Psoas muscle (tissue), 8 donors: ENCODE data around the gene SYDE2. TPM values are rescaled to one million over a fixed set of nuclear protein-coding genes. Genes with fewer than 3 reads are reported as not detected.
A peak's percentile ranks its signal among the peaks of the same experiment; 100 is the strongest.
"Not testable (repeated sequence)": the region's sequence is repeated elsewhere in the genome, so short reads cannot be mapped to it uniquely, and the experiment has no call there.

Experiments used
- ATAC-seq, 4 donors: fragments of 200-7000 bp; cut with Tn5 transposase; one replicate each; pipeline ENCODE4 v1.9.1; 2020; ENCODE audit warnings: moderate library complexity in 3 of 4, mild to moderate bottlenecking in 2 of 4
- DNase-seq, 2 donors: peaks; one replicate each; pipeline ENCODE4 v3.0.0-alpha.2; 2020
- H3K27ac ChIP-seq: fragments of 200-600 bp; one replicate; pipeline ENCODE4 v1.8.0; 2022
- H3K27me3 ChIP-seq, 3 donors: fragments of 200-600 bp in 1 of 3; one replicate each; pipeline versions ENCODE4 v1.6.1 to v1.8.0; 2013 to 2022; ENCODE audit warnings: low read length in 2 of 3, mild to moderate bottlenecking in 2 of 3, moderate library complexity in 1 of 3; ENCODE audit not compliant: insufficient read depth in 3 of 3
- H3K36me3 ChIP-seq, 2 donors: fragments of 200-600 bp in 1 of 2; one replicate each; pipeline versions ENCODE4 v1.6.1 to v1.8.0; 2013 to 2022; ENCODE audit warnings: low read depth in 1 of 2, mild to moderate bottlenecking in 1 of 2, moderate library complexity in 1 of 2; ENCODE audit not compliant: insufficient read depth in 1 of 2
- H3K4me1 ChIP-seq: fragments of 200-600 bp; one replicate; pipeline ENCODE4 v1.8.0; 2022
- H3K4me3 ChIP-seq: fragments of 200-600 bp; one replicate; pipeline ENCODE4 v1.8.0; 2022; ENCODE audit warnings: mild to moderate bottlenecking
- H3K9me3 ChIP-seq: fragments of 200-600 bp; one replicate; pipeline ENCODE4 v1.8.0; 2022
- WGBS, 3 donors: extraction: QIAGEN DNeasy Blood & Tissue Kit; methylation state at CpG; one replicate each; pipeline versions ENCODE4 v1.1.6 to v1.1.7; 2013; 5-methylcytosine and 5-hydroxymethylcytosine counted together
- intact Hi-C, 2 donors: fragments of 100-400 bp; cut with DNase I; formaldehyde crosslinking; loops; one replicate each; pipeline versions ENCODE4 v1.11.0 to v1.14.2; 2022
- long read RNA-seq, 2 donors: library from polyadenylated mRNA; unstranded; transcript quantifications; one replicate each; pipeline ENCODE4 v2.0.0, GENCODE V29; 2021
- polyA plus RNA-seq, 3 donors: library from polyadenylated mRNA; stranded (reverse); fragments of 200-250 nt; gene quantifications; one replicate each; pipeline ENCODE4 v1.2.3, GENCODE V29; 2013
- total RNA-seq, 4 donors: library from RNA; stranded (reverse); fragmentation: NEBNext Ultra II Directional in 2 of 4; extraction: Animal tissue kit (Norgen Biotek cat#: 25700) in 2 of 4; gene quantifications; one replicate each; pipeline versions ENCODE4 v1.2.1 to v1.2.4, GENCODE V29; 2021 to 2023
- TF ChIP-seq, protein P1 (sequence below): fragments of 200-600 bp; IDR thresholded peaks from one replicate; pipeline ENCODE4 v1.8.0; 2022; ENCODE audit warnings: antibody characterized with exemption
- donor health status: healthy with polysubstance abuse.
- donor health status: DM: no; HTN: no; CAD: no; lungs with moderate emphysema.
- donor health status: Bipolar disorder and iron deficiency.
- donor health status: healthy.
- donor health status: DM: yes; HTN: yes; CAD: no.
- donor health status: DM: no; HTN: no; CAD: no.
- donor health status: DM: no; HTN: no; CAD: no.
- donor health status: DM: yes; HTN: yes; CAD: no.

The SYDE2 gene, protein sequence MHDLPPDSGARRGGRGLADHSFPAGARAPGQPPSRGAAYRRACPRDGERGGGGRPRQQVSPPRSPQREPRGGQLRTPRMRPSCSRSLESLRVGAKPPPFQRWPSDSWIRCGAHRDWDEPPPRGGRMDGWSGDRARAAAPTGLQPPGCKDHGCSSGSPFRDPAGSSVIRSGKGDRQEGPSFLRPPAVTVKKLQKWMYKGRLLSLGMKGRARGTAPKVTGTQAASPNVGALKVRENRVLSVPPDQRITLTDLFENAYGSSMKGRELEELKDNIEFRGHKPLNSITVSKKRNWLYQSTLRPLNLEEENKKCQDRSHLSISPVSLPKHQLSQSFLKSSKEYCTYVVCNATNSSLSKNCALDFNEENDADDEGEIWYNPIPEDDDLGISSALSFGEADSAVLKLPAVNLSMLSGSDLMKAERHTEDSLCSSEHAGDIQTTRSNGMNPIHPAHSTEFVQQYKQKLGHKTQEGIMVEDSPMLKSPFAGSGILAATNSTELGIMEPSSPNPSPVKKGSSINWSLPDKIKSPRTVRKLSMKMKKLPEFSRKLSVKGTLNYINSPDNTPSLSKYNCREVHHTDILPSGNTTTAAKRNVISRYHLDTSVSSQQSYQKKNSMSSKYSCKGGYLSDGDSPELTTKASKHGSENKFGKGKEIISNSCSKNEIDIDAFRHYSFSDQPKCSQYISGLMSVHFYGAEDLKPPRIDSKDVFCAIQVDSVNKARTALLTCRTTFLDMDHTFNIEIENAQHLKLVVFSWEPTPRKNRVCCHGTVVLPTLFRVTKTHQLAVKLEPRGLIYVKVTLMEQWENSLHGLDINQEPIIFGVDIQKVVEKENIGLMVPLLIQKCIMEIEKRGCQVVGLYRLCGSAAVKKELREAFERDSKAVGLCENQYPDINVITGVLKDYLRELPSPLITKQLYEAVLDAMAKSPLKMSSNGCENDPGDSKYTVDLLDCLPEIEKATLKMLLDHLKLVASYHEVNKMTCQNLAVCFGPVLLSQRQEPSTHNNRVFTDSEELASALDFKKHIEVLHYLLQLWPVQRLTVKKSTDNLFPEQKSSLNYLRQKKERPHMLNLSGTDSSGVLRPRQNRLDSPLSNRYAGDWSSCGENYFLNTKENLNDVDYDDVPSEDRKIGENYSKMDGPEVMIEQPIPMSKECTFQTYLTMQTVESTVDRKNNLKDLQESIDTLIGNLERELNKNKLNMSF
- 1 to 10 TPM; 3.9 to 5.9 (median 4.9) TPM for total RNA-seq
- 1 to 10 TPM in 1 of 3 donors, under 1 TPM in 2; 0.30 to 1.9 (median 0.66) TPM for polyA plus RNA-seq
- long read RNA-seq, donor 1, transcript SYDE2-201 (3 exons, 3,000 nt), result major isoform, 5 of 7 reads
- long read RNA-seq, donor 1, partial matches to known transcripts, result 0 of 7 reads
- long read RNA-seq, donor 1, other reads (novel, unspliced or antisense), result 2 of 7 reads
- long read RNA-seq, donor 2, partial matches to known transcripts, result 2 of 6 reads
- long read RNA-seq, donor 2, other reads (novel, unspliced or antisense), result 2 of 6 reads

DNA sequence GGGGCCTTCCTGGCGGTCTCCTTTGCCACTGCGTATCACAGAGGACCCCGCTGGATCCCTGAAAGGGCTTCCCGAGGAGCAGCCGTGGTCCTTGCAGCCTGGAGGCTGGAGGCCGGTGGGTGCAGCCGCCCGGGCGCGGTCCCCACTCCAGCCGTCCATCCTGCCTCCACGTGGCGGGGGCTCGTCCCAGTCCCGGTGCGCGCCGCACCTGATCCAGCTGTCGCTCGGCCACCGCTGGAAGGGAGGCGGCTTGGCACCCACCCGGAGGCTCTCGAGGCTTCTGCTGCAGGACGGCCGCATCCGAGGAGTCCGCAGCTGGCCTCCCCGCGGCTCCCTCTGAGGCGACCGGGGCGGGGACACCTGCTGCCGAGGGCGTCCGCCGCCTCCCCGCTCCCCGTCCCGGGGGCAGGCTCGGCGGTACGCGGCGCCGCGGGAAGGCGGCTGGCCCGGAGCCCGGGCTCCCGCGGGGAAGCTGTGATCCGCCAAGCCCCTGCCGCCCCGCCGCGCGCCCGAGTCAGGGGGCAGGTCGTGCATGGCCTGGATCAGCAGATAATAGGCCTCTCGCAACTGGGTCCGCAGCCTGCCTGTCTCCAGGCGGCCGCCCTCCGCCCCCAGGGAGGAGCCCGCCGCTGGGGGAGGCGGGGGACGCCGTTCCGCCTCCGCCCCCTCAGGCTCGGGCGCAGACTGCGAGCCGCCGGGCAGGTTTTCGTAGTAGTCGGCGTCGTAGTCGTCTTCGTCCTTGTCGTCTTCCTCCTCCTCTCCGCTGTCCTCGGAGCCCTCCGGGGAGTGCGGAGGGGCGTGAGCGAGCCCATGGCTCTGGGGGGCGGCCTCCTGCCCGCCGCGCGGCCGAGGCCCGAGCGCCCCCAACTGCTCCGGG lies at the start of gene SYDE2:
Gene SYDE2 (minus strand): TSS at position 554 of the 877 bp plus-strand sequence. CDS start 20 bp downstream, at position 534.
- DNase-seq (peak; percentile 78 to 86), ATAC-seq (peak; percentile 88 to 93 (median 90))
- Histone ChIP-seq H3K4me3 (peak within 1 kb of the TSS; percentile 96), H3K4me1 (peaks cover 11% of the 10 kb centered on the region), H3K36me3 (no peaks in the 10 kb centered on the region), H3K27me3 (no peaks in the 10 kb centered on the region), H3K27ac (peak within 1 kb of the TSS; percentile 93), H3K9me3 (no peaks in the 10 kb centered on the region)
- TF ChIP-seq, protein P1, sequence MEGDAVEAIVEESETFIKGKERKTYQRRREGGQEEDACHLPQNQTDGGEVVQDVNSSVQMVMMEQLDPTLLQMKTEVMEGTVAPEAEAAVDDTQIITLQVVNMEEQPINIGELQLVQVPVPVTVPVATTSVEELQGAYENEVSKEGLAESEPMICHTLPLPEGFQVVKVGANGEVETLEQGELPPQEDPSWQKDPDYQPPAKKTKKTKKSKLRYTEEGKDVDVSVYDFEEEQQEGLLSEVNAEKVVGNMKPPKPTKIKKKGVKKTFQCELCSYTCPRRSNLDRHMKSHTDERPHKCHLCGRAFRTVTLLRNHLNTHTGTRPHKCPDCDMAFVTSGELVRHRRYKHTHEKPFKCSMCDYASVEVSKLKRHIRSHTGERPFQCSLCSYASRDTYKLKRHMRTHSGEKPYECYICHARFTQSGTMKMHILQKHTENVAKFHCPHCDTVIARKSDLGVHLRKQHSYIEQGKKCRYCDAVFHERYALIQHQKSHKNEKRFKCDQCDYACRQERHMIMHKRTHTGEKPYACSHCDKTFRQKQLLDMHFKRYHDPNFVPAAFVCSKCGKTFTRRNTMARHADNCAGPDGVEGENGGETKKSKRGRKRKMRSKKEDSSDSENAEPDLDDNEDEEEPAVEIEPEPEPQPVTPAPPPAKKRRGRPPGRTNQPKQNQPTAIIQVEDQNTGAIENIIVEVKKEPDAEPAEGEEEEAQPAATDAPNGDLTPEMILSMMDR, result no peak
- intact Hi-C loops, result loop anchor here in 1 of 2 donors (5.0 kb wide), 1 partner anchor 57 kb away; the partner anchor contains the start of gene C1orf52
- 0 to 1% (median 0%) methylated on average over 33 to 99 of the region's 99 CpGs for WGBS, 3 donors

DNA sequence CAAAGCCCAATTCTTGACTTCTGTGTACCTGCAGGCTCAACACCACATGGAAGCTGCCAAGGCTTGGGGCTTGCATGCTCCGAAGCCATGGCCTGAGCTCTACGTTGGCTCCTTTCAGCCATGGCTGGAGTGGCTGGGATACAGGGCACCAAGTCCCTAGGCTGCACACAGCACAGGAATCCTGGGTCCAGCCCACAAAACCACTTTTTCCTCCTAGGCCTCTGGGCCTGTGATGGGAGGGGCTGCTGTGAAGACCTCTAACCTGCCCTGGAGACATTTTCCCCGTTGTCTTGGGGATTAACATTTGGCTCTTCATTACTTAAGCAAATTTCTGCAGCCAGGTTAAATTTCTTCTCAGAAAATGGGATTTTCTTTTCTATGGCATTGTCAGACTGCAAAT lies 48.2 kb upstream of the SYDE2 start:
- not testable (repeated sequence) for DNase-seq

DNA sequence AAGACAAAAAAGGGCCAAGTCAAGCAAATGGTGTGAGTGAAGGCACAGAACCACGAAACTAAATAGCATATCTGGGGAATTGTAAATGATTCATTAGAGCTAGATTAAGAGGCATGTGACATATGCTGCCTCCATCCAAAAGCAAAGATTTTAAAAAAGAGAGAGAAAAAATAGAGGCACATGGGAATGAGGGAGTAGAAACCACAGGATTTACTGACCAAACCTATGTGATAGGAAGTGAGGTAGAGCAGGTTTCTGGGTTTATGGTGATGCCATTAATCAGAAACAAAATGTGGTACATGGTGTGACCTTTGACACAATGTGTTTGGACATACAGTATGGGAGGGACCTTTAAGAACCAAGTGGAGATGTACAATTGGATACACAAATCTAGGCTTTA lies 45.1 kb upstream of the SYDE2 start:
- DNase-seq (no peak), ATAC-seq (no peak)
- Histone ChIP-seq H3K4me3 (no peak overlapping the region), H3K36me3 (peaks cover 0 to 5% of the 10 kb centered on the region in 2 donors), H3K4me1 (peaks cover 16% of the 10 kb centered on the region), H3K27me3 (no peaks in the 10 kb centered on the region), H3K27ac (no peak overlapping the region), H3K9me3 (no peaks in the 10 kb centered on the region)
- intact Hi-C loops, result no loop called here
- WGBS, 3 donors, result 71 to 88% (median 79%) methylated on average over 1 of the region's 1 CpG
- TF ChIP-seq, protein P1, result no peak

More for the DNA sequence above, 48.2 kb upstream of the SYDE2 start:
- H3K4me3 ChIP-seq, H3K27ac ChIP-seq, intact Hi-C loops, H3K4me1 ChIP-seq, H3K9me3 ChIP-seq, ATAC-seq, H3K27me3 ChIP-seq: not testable (repeated sequence)
- peaks cover 0 to 30% of the 10 kb centered on the region in 2 donors for H3K36me3 ChIP-seq
- 75 to 95% (median 92%) methylated on average over 3 of the region's 3 CpGs for WGBS, 3 donors

DNA sequence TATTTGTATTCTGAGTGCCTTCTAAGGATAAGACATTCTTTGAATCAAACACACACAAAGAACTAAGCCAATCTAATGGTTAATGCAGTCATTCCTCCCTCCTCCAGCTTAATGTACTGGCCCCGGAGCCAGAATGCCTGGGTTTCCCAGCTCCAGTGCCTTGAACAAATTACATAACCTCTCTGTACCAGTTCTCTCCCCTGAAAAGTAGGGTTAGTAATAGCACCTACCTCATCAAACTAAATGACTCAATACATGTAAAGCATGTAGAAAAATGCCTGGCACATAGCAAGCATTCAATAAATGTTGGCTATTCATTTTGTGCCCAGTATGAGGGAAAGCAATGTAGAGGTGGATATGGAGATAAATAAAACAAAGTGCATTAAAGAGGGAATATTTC lies 44.6 kb upstream of the SYDE2 start:
- Histone ChIP-seq H3K9me3 (no peaks in the 10 kb centered on the region), H3K27me3 (no peaks in the 10 kb centered on the region), H3K36me3 (peaks cover 0 to 1% of the 10 kb centered on the region in 2 donors), H3K4me1 (peaks cover 16% of the 10 kb centered on the region), H3K4me3 (no peak overlapping the region), H3K27ac (no peak overlapping the region)
- 41 to 59% (median 50%) methylated on average over 1 of the region's 1 CpG for WGBS, 3 donors
- ATAC-seq (no peak), DNase-seq (no peak)
- TF ChIP-seq, protein P1, result no peak
- intact Hi-C loops, result no loop called here
